HG03159 (cell line): ENCODE results near the gene FSIP2.
"Not testable (repeated sequence)": the region's sequence is repeated elsewhere in the genome, so short reads cannot be mapped to it uniquely, and the experiment has no call there.

Experiments
- ATAC-seq: cut with Tn5 transposase; IDR thresholded peaks from one replicate; pipeline ENCODE4 v1.9.1; 2021; ENCODE audit warnings: mild to moderate bottlenecking, moderate library complexity; ENCODE audit not compliant: unreplicated experiment

Gene FSIP2

DNA sequence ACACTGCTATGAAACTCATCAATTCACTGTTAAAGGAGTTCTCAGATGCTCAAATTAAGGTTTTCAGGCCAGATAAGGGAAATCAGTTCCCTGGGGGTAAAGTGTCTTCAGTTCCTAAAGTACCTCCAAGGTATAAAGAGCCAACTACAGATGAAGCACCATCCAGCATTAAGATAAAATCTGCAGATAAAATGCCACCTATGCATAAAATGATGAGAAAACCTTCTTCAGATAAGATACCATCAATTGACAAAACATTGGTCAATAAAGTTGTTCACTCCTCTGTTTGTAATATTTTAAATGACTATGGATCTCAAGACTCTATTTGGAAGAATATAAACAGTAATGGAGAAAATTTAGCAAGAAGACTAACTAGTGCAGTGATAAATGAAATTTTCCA lies 68.2 kb downstream of the FSIP2 start:
- ATAC-seq: no peak

DNA sequence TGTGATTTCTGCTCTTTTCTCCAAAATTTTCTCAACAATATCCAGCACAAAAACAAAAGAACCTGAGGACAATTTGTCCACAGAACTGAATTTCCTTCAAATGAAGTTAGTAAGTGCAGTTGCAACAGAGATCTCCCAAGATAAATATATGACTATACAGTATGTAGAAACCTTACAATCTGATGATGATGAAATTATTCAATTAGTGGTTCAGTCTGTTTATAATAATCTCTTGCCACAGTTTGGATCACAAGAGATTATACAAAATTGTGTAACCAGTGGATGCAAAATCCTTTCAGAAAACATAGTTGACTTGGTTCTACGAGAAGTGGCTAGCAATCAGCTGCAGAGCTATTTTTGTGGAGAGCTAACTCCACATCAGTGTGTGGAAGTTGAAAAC lies 68.7 kb downstream of the FSIP2 start:
- ATAC-seq: no peak

DNA sequence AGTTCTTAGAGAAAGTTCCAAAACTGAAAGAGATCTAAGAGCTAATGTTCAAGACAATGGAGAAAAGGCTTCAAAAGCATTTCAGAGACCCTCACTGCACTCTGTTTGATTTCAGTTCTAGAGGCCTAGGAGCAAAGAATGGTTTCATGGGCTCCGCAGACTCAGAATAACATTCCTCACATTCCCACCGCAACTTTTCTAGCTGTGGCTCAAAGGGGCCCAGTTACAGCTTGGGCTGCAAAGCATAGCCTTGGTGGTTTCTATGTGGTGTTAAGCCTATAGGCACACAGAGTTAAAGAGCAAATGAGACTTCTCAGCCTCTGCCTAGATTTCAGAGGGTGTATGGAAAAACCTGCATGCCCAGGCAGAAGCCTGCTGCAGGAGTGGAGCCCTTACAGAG lies 73.0 kb downstream of the FSIP2 start:
- no peak for ATAC-seq

DNA sequence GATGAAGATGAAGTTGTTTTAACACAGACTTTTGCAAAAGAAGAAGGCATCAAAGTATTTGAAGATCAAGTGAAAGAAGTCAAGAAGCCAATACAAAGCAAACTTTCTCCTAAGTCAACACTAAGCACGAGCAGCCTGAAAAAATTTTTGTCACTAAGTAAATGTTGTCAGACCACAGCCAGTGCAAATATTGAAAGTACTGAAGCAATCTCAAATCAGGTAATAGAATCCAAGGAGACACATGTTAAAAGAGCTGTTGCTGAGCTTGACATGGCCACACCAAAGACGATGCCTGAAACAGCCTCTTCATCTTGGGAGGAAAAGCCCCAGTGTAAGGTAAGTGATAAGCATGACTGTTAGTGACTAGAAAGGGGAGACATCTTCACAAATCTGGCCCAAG lies 75.1 kb downstream of the FSIP2 start:
- ATAC-seq: no peak

DNA sequence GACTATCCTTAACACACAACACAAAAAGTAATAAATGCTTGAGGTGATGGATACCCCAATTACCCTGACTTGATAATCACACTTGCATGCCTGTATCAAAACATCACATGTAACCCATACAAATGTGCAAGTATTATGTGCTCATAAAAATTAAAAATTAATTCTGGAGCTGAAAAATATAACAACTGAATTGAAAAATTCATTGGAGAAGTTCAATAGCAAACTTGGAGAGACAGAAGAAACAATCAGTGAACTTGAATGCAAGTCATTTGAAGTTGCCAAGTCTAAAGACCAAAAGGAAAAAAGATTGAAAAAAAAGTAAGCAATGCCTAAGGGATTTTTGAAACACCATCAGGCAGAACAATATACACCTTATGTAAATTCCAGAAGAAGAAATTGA lies 79.4 kb downstream of the FSIP2 start:
- ATAC-seq: no peak

DNA sequence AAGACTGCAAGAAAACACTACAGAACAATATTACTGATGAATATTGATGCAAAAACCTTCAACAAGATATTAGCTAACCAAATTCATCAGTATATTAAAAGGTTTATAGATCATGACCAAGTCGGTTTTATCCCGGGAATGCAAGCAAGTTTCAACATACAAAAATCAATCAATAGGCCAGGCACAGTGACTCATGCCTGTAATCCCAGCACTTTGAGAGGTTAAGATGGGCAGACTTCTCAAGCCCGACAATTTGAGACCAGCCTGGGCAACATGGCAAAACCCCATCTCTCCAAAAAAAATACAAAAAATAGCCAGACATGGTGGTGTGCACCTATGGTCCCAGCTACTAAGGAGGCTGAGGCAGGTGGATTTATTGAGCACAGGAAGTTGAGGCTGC lies 82.9 kb downstream of the FSIP2 start:
- ATAC-seq: no peak

DNA sequence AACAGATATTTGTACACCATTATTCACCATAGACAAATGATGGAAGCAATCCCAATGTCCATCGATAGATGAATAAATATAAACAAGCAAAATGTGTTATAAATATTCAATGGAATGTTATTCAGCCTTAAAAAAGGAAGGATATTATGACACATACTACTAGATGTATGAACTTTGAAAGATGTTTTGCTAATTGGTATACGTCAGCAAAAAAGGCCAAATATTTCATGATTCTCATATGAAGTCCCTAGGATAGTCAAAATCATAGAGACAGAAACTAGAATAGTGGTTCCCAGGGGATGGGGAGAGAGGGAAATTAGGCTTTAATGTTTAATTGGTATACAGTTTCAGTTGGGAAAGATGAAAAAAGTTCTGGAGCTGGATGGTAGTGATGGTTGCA lies 85.2 kb downstream of the FSIP2 start:
- ATAC-seq: no peak

DNA sequence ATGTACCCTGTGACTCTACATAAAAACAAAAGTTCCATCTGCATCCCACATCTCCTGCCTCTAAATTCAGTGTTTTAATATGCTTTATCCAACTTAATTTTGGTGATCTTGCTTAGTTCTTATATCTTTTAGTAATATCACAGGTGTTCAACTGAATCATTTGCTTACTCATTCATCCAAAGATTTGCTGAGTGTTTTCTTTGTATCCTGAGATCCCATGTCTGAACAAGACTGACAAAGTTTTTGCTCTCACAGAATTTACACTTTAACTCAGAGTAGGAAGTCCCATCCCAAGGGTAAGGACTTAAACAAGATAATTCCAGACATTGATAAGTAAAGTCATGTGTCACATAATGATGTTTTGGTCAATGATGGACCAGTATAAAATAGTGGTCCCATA lies 87.0 kb downstream of the FSIP2 start:
- no peak for ATAC-seq

DNA sequence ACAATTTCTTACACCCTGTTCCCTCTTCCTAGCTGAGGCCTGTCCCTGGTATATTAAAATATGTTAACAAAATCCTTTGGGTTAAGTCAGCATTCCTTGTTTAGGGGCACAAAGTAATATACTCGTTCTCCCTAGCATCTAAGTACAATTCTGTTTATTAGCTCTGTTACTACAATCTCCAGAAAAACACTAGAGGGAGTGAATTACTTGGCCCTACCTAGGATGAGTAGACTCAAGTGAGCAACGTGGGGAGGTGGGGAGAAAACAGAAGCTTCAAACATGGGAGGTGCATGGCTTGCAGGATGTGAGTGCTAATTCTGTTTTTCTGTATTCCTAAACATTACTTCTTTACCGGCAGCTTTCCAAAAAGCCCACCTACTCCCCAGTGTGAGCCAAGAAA lies 89.7 kb downstream of the FSIP2 start:
- ATAC-seq: no peak

DNA sequence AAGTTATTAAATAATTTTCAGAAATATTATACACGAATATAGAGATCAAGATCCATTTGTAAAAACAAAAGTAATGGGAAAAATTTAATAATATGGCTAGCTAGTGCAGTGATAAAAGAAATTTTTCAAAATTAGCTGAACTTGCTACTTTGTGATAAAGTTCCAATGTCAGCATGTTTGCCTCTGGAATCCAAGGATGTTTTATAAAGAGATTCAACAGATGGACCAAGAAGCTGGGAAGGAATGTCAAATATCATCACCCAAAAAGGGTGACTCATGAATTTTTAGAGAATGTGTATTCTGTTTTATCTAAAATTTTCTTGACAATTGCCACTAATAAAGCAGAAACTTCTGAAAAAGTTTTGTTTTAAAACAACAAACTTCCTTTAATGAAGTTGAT lies 95.3 kb downstream of the FSIP2 start:
- no peak for ATAC-seq

DNA sequence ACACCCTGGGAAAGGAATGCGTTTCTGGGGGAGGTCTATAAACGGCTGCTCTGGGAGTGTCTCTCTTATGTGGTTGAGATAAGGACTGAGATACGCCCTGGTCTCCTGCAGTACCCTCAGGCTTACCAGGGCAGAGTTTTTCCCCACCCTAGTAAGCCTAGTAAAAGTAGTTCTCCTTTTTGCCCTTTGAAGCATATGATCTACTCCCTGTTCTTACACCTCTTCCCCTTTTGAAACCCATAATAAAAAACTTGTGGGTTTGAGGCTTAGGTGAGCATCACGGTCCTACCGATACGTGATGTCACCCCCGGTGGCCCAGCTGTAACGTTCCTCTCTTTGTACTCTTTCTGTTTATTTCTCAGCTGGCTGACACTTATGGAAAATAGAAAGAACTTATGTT lies 97.4 kb downstream of the FSIP2 start:
- ATAC-seq: no peak

DNA sequence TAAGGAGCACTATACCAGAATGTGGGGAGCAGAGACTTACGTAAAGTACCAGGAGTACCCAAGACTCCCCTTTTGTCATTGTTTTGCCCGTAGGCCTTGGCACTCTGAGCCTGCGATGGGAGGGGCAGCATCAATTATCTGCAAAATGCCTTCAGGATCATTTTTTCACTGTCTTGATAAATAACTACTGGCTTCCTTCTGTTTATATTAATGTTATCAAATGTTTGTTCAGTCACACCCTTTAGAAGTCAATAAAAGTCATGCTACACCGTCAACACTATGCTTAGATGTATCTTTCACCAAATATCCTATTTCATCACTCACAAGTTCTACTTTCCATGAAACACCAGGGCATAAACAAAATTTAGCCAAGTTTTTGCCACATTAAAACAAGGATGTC lies 116.3 kb downstream of the FSIP2 start:
- ATAC-seq: no peak

DNA sequence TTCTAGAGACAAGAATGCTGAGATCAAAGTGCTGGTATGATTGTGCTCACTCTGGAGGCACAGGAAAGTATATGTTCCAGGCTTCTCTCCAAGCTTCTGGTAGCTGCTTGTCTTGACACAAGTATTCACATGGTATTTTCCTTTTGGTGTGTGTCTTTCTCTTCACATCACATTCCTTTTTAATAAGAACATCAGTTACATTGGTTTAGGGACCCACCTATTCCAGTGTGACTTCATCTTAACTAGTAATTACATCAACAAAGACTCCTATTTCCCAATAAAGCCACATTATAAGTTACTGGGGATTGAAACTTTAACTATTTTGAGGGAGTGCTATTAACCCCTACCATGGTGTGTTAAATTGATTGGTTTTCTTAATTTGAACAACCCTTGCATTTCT lies 119.1 kb downstream of the FSIP2 start:
- ATAC-seq: no peak

DNA sequence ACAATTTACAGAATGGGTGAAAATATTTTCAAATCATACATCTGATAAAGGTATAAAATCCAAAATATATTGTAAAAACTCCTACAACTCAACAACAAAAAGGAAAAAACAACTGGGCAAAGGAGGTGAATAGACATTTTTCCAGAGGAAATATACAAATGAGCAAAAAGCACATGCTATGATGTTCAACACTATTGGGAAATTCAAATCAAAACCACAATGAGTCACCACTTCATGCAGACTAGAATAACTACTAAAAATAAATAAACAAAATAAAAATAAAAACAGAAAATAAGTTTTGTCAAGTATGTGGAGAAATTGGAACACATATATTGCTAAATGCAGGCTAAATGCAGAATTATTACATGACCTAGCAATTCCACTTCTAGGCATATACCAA lies 120.9 kb downstream of the FSIP2 start:
- ATAC-seq: no peak

DNA sequence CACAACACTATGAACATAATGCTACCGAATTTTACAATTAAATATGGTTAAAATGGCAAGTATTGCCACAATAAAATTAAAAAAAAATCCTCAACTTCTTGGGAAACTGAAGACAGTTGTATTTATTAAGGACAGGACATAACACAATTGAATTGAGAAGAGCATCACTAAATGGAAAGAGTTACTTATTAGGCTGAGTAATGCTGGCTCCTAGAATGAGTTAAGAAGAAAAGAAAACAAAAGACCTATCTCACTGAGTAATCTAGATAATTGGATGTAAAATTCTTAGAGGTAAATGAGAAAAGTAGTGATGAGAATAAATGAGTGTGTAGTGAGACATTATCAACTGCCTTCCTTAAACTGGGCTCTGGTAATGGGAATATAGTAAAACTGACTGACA lies 121.7 kb downstream of the FSIP2 start:
- ATAC-seq: no peak

DNA sequence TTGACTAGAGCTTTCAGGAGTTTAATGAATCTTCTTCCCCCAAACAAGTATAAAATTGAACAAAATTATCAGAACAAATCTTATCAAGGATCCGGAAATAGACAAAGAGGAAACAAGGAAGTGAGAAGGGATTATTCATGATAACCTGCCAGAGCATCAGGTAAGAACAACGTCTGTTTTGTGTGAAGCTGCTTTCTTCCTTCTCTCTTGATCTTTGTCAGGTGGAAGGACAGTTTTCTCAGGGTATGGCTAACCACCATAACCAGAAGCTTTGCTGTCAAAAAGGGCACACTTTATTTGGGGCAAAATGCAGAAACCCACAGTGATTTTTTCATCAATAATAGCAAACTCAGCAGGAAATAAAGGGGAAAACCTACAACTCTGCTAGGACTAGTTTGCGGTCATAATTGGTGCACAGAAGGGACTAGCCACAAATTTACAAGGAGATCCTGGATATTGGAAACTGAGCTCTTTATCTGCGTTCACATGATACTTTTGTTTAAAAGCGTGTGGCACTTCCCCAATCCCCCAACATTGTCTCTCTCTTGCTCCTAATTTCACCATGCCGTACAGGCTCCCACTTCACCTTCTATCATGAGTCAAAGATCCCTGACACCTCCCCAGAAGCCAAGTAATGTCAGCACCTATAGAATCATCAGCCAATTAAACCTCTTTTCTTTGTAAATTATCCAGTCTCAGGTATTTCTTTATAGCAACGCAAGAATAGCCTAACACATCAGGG lies 124.2 kb downstream of the FSIP2 start:
- no peak for ATAC-seq

DNA sequence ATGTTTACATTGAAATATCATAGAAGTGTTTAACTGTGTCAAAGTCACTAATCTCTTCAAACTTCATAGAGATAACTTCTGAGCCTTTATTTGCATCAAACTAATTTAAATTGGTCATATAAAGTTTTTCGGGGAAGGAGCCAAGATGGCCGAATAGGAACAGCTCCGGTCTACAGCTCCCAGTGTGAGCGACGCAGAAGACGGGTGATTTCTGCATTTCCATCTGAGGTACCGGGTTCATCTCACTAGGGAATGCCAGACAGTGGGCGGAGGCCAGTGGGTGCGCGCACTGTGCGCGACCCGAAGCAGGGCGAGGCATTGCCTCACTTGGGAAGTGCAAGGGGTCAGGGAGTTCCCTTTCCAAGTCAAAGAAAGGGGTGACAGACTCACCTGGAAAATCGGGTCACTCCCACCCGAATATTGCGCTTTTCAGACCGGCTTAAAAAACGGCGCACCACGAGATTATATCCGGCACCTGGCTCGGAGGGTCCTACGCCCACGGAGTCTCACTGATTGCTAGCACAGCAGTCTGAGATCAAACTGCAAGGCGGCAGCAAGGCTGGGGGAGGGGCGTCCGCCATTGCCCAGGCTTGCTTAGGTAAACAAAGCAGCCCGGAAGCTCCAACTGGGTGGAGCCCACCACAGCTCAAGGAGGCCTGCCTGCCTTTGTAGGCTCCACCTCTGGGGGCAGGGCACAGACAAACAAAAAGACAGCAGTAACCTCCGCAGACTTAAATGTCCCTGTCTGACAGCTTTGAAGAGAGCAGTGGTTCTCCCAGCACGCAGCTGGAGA lies 126.1 kb downstream of the FSIP2 start:
- ATAC-seq: not testable (repeated sequence)

DNA sequence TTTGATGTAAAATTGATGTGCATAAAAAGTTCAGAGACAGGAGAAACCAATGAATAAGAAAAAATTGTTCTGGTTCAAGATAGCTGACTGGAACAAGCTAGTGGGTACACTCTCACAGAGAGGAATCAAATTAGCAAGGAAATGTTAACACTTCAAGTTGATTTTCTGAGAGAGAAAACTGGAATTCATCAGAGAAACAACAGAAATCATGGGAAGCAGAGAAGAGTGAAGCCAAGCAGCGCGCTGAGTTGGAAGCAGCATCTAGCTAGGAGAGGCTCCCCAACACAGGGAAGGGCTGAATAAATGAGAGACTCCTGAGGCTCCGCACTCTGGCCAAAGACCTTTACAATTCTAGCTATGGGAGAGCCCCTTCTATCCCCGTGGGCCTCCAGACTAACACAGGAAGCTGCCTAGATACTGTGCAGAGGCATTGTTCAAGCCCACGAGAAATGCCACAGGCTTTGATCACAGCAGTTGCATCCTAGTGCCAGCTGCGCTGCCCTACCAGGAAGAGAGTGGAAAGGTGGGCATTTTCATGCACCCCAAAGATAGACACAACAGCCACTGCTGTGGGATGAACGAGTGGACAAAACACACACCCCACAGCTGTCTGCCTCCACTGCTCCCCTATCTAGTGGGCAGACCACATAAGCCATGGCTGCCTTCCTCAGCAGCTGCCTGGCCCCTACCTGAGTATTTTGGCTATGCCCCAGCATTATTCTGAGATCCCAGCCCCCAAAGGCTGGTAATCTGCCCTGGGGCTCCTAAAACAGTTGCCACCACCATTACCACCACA lies 136.7 kb downstream of the FSIP2 start:
- no peak for ATAC-seq

DNA sequence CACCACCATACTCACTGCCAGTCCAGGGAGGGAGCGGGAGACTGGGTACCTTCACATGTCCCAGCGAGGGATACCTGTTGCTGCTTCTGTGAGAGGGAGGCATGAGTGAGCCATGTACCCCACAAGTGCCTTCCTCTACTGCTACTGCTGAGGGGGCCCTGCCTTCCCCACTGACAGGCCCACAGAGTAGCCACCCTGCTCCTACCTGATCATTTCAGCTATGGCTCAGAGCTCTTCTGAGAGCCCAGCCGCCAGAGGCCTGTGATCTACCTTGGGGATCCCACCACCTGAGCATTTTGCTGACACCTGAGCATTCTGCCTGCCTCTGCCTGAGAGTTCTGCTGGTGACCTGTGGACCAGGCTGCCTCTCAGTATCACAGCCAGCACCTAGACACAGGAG lies 137.6 kb downstream of the FSIP2 start:
- no peak for ATAC-seq

DNA sequence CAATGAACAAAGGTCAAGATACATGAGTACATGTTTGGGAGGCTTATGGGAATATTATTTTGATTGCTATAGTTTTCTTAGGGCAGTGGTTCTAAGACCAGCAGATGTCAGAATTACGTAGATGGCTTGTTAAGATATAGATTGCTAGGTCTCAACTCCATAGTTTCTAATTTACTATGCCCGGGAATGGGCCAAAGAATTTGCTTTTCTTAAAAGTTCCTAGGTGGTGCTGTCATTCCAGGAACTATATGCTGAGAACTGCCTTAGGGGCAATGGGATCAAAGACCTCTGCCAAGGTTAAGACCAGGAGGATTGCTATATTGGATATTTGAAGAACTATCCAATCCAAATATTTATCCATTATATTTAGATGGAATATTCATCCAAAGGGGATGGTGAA lies 141.8 kb downstream of the FSIP2 start:
- no peak for ATAC-seq
